ENCODE results near the gene TEX19.

GRCh38 chr17:82371333-82372248, 12.5 kb downstream of the TEX19 start, which contains the start of gene UTS2R:
- TF ChIP-seq CTCF (IDR thresholded peaks at IDR 0.05; ENCODE audit: insufficient read depth, low read length) (no peak), GABPA (IDR thresholded peaks at IDR 0.05; ENCODE audit: low read depth) (no peak)

Measured in HL-60 (cell line).